ENCODE results near the gene PCDHGB1. TPM values are rescaled to one million over a fixed set of nuclear protein-coding genes. Genes with fewer than 3 reads are reported as not detected.
A peak's percentile ranks its signal among the peaks of the same experiment; 100 is the strongest.
"Not testable (repeated sequence)": the region's sequence is repeated elsewhere in the genome, so short reads cannot be mapped to it uniquely, and the experiment has no call there.

The PCDHGB1 gene
- total and polyA plus RNA-seq, 2 donors (not counting 1 experiment from before 2014, with no cell fraction given) = 1.7 to 4.3 TPM

DNA sequence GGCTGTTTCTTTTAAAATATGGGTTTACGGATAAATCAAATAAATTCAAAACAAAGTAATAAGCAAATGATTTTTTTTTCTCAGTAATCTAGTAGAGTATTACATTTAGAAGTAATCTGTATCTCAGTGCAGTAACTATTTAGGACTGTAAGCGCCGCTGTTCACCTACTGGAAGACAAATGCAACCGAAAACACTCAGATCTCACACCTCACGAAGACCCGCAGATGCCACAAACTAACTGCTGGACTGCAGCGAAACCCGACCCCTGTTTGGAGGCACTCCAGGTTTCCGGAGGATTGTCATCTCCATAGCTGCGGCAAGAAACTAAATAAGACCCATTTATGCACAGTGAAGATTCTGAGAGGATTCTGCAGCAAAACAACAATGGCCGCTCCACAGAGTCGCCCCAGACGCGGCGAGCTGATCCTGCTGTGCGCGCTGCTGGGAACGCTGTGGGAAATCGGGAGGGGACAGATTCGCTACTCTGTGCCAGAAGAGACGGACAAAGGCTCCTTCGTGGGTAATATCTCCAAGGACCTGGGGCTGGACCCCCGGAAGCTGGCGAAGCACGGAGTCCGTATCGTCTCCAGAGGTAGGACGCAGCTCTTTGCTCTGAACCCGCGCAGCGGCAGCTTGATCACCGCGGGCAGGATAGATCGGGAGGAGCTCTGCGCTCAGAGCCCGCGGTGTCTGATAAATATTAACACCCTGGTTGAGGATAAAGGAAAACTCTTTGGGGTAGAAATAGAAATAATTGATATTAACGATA lies 42.7 kb downstream of the PCDHGB1 start, which contains the start of gene PCDHGA8:
TSS of gene PCDHGA8 (plus strand) at position 205 of the 770 bp plus-strand sequence. CDS start at position 386, 181 bp downstream.
- no peaks in the 10 kb centered on the region for H3K27me3 ChIP-seq (ENCODE audit: control insufficient read depth, insufficient read depth, low read length)
- no peaks in the 10 kb centered on the region for H4K20me1 ChIP-seq (ENCODE audit: control insufficient read depth, extremely low read depth, insufficient read depth, low read length)
- DNase-seq (ENCODE audit: low read depth in 2 of 2) = peak in 1 of 2 donors; percentile 31
- TF ChIP-seq, protein P1, sequence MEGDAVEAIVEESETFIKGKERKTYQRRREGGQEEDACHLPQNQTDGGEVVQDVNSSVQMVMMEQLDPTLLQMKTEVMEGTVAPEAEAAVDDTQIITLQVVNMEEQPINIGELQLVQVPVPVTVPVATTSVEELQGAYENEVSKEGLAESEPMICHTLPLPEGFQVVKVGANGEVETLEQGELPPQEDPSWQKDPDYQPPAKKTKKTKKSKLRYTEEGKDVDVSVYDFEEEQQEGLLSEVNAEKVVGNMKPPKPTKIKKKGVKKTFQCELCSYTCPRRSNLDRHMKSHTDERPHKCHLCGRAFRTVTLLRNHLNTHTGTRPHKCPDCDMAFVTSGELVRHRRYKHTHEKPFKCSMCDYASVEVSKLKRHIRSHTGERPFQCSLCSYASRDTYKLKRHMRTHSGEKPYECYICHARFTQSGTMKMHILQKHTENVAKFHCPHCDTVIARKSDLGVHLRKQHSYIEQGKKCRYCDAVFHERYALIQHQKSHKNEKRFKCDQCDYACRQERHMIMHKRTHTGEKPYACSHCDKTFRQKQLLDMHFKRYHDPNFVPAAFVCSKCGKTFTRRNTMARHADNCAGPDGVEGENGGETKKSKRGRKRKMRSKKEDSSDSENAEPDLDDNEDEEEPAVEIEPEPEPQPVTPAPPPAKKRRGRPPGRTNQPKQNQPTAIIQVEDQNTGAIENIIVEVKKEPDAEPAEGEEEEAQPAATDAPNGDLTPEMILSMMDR (conservative IDR thresholded peaks at IDR 0.05 in 1 of 2, IDR thresholded peaks at IDR 0.05 in 1 of 2; ENCODE audit: low read depth in 1 of 2, low read length in 2 of 2) = peak in 1 of 2 donors; percentile 13
- no peak for TF ChIP-seq EZH2 (IDR thresholded peaks at IDR 0.05; ENCODE audit: low read length, missing control alignments)
- no peaks in the 10 kb centered on the region for H3K4me1 ChIP-seq (ENCODE audit: control insufficient read depth, extremely low read depth, insufficient read depth, low read length)
- no peak within 1 kb of the TSS for H3K9ac ChIP-seq (ENCODE audit: insufficient read depth, low read length)
- H2AFZ ChIP-seq (ENCODE audit: low read length) = no peak within 1 kb of the TSS
- H3K27ac ChIP-seq (ENCODE audit: insufficient read depth, low read length) = no peak within 1 kb of the TSS
- no peaks in the 10 kb centered on the region for H3K36me3 ChIP-seq (ENCODE audit: control insufficient read depth, insufficient read depth, low read length)
- peak within 1 kb of the TSS in 2 of 4 experiments; percentile 16 to 21 for H3K4me3 ChIP-seq (replicated peaks in 1 of 4; ENCODE audit: control extremely low read depth in 1 of 4, insufficient read depth in 1 of 4, low read depth in 3 of 4, low read length in 4 of 4)
- no peaks in the 10 kb centered on the region for H3K79me2 ChIP-seq (ENCODE audit: control insufficient read depth, insufficient read depth, low read length)
- no peak within 1 kb of the TSS for H3K4me2 ChIP-seq (ENCODE audit: extremely low read depth, insufficient read depth, low read length)
- H3K9me3 ChIP-seq (ENCODE audit: control insufficient read depth, insufficient read depth, low read depth, low read length) = peaks cover 4% of the 10 kb centered on the region

DNA sequence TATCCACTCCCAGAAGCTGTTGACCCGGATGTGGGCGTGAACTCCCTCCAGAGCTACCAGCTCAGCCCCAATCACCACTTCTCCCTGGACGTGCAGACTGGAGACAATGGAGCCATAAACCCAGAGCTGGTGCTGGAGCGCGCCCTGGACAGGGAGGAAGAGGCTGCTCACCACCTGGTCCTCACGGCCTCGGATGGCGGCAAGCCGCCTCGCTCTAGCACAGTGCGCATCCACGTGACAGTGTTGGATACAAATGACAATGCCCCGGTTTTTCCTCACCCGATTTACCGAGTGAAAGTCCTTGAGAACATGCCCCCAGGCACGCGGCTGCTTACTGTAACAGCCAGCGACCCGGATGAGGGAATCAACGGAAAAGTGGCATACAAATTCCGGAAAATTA lies 43.4 kb downstream of the PCDHGB1 start:
- DNase-seq (ENCODE audit: low read depth in 2 of 2) = no peak
- no peak overlapping the region for H3K4me3 ChIP-seq (replicated peaks in 1 of 4; ENCODE audit: control extremely low read depth in 1 of 4, insufficient read depth in 1 of 4, low read depth in 3 of 4, low read length in 4 of 4)
- peaks cover 4% of the 10 kb centered on the region for H3K9me3 ChIP-seq (ENCODE audit: control insufficient read depth, insufficient read depth, low read depth, low read length)
- H2AFZ ChIP-seq (ENCODE audit: low read length) = no peak overlapping the region
- no peak overlapping the region for H3K4me2 ChIP-seq (ENCODE audit: extremely low read depth, insufficient read depth, low read length)
- TF ChIP-seq, protein P1 (conservative IDR thresholded peaks at IDR 0.05 in 1 of 2, IDR thresholded peaks at IDR 0.05 in 1 of 2; ENCODE audit: low read depth in 1 of 2, low read length in 2 of 2) = no peak
- H3K36me3 ChIP-seq (ENCODE audit: control insufficient read depth, insufficient read depth, low read length) = no peaks in the 10 kb centered on the region
- H3K9ac ChIP-seq (ENCODE audit: insufficient read depth, low read length) = no peak overlapping the region
- H3K27me3 ChIP-seq (ENCODE audit: control insufficient read depth, insufficient read depth, low read length) = no peaks in the 10 kb centered on the region
- no peaks in the 10 kb centered on the region for H3K79me2 ChIP-seq (ENCODE audit: control insufficient read depth, insufficient read depth, low read length)
- H3K27ac ChIP-seq (ENCODE audit: insufficient read depth, low read length) = no peak overlapping the region
- H3K4me1 ChIP-seq (ENCODE audit: control insufficient read depth, extremely low read depth, insufficient read depth, low read length) = no peaks in the 10 kb centered on the region
- no peaks in the 10 kb centered on the region for H4K20me1 ChIP-seq (ENCODE audit: control insufficient read depth, extremely low read depth, insufficient read depth, low read length)

DNA sequence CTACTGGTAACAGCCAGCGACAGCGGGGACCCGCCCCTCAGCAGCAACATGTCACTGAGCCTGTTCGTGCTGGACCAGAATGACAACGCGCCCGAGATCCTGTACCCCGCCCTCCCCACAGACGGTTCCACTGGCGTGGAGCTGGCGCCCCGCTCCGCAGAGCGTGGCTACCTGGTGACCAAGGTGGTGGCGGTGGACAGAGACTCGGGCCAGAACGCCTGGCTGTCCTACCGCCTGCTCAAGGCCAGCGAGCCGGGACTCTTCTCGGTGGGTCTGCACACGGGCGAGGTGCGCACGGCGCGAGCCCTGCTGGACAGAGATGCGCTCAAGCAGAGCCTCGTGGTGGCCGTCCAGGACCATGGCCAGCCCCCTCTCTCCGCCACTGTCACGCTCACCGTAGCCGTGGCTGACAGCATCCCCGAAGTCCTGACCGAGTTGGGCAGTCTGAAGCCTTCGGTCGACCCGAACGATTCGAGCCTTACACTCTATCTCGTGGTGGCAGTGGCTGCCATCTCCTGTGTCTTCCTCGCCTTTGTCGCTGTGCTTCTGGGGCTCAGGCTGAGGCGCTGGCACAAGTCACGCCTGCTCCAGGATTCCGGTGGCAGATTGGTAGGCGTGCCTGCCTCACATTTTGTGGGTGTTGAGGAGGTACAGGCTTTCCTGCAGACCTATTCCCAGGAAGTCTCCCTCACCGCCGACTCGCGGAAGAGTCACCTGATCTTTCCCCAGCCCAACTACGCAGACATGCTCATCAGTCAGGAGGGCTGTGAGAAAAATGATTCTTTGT lies 44.7 kb downstream of the PCDHGB1 start:
- H3K4me3 ChIP-seq (replicated peaks in 1 of 4; ENCODE audit: control extremely low read depth in 1 of 4, insufficient read depth in 1 of 4, low read depth in 3 of 4, low read length in 4 of 4); H2AFZ ChIP-seq (ENCODE audit: low read length); H3K79me2 ChIP-seq (ENCODE audit: control insufficient read depth, insufficient read depth, low read length); H3K27me3 ChIP-seq (ENCODE audit: control insufficient read depth, insufficient read depth, low read length); DNase-seq (ENCODE audit: low read depth in 2 of 2); H4K20me1 ChIP-seq (ENCODE audit: control insufficient read depth, extremely low read depth, insufficient read depth, low read length); H3K4me2 ChIP-seq (ENCODE audit: extremely low read depth, insufficient read depth, low read length); H3K27ac ChIP-seq (ENCODE audit: insufficient read depth, low read length); H3K9me3 ChIP-seq (ENCODE audit: control insufficient read depth, insufficient read depth, low read depth, low read length); H3K9ac ChIP-seq (ENCODE audit: insufficient read depth, low read length); H3K36me3 ChIP-seq (ENCODE audit: control insufficient read depth, insufficient read depth, low read length); H3K4me1 ChIP-seq (ENCODE audit: control insufficient read depth, extremely low read depth, insufficient read depth, low read length): not testable (repeated sequence)
